IMR-90 (cell line): ENCODE measurements around the gene SLC6A20. TPM values are rescaled to one million over a fixed set of nuclear protein-coding genes. Genes with fewer than 3 reads are reported as not detected.

Experiments used
- ATAC-seq: fragments of 200-7000 bp; cut with Tn5 transposase; 2 replicates; pipeline ENCODE4 v1.9.1; 2020; ENCODE audit warnings: low read depth, mild to moderate bottlenecking, moderate library complexity
- BruUV-seq: library from RNA; stranded (reverse); fragments of 400-500 nt; replicated peaks from 2 replicates; lab custom pipeline; 2021; lab: Mats Ljungman, UMichigan
- CTCF ChIA-PET: fragments of 300-600 bp; formaldehyde crosslinking; extraction: SDS; loops from one replicate; lab custom pipeline; 2021; ENCODE audit warnings: antibody characterized with exemption; lab: Yijun Ruan, JAX
- POLR2A ChIA-PET: fragments of 300-600 bp; sonication (Branson Sonifier 250); formaldehyde crosslinking; loops from one replicate; lab custom pipeline; 2022; ENCODE audit warnings: antibody characterized with exemption; ENCODE audit not compliant: unreplicated experiment; lab: Charles Lee
- DNase-seq: peaks from one replicate; pipeline ENCODE4 v3.0.0; 2013
- H2AFZ ChIP-seq: replicated peaks from 2 replicates; pipeline ENCODE3; 2013; ENCODE audit warnings: low read length, mild to moderate bottlenecking; ENCODE audit not compliant: poor library complexity
- H2AK5ac ChIP-seq: 2 replicates; pipeline ENCODE4 v1.6.1; 2013; ENCODE audit warnings: low read depth, low read length, inconsistent platforms
- H2AK9ac ChIP-seq: replicated peaks from 2 replicates; pipeline ENCODE3; 2013; ENCODE audit warnings: mild to moderate bottlenecking, low read depth, low read length, moderate library complexity; ENCODE audit not compliant: poor library complexity
- H2BK120ac ChIP-seq: 2 replicates; pipeline ENCODE4 v1.6.1; 2013; ENCODE audit warnings: low read depth, low read length, inconsistent platforms
- H2BK15ac ChIP-seq: 3 replicates; pipeline ENCODE4 v1.6.1; 2013; ENCODE audit warnings: low read depth, low read length, inconsistent platforms
- H2BK20ac ChIP-seq: 2 replicates; pipeline ENCODE4 v1.6.1; 2013; ENCODE audit warnings: low read depth, mild to moderate bottlenecking, inconsistent platforms, low read length, moderate library complexity
- H2BK5ac ChIP-seq: 2 replicates; pipeline ENCODE4 v1.6.1; 2013; ENCODE audit warnings: mild to moderate bottlenecking, low read depth, low read length, inconsistent platforms; ENCODE audit not compliant: poor library complexity, severe bottlenecking
- H3K14ac ChIP-seq: replicated peaks from 2 replicates; pipeline ENCODE4 v1.6.1; 2013; ENCODE audit warnings: low read depth, low read length, inconsistent platforms
- H3K18ac ChIP-seq: 2 replicates; pipeline ENCODE4 v1.6.1; 2013; ENCODE audit warnings: low read depth, low read length, control low read depth
- H3K23ac ChIP-seq: 2 replicates; pipeline ENCODE4 v1.6.1; 2013; ENCODE audit warnings: low read depth, low read length, inconsistent platforms
- H3K27ac ChIP-seq: 2 replicates; pipeline ENCODE4 v1.5.1; 2013; ENCODE audit warnings: mild to moderate bottlenecking, control low read depth, low read length; ENCODE audit not compliant: insufficient read depth
- H3K27me3 ChIP-seq: 2 replicates; pipeline ENCODE4 v1.6.1; 2013; ENCODE audit warnings: low read length; ENCODE audit not compliant: control insufficient read depth, insufficient read depth
- H3K36me3 ChIP-seq: 2 replicates; pipeline ENCODE4 v1.6.1; 2013; ENCODE audit warnings: low read length, mixed read lengths; ENCODE audit not compliant: control insufficient read depth, insufficient read depth
- H3K4ac ChIP-seq: 2 replicates; pipeline ENCODE4 v1.6.1; 2013; ENCODE audit warnings: low read depth, low read length, inconsistent platforms
- H3K4me1 ChIP-seq: 2 replicates; pipeline ENCODE4 v1.6.1; 2013; ENCODE audit warnings: low read length, mixed read lengths; ENCODE audit not compliant: control insufficient read depth, insufficient read depth
- H3K4me2 ChIP-seq: 2 replicates; pipeline ENCODE4 v1.6.1; 2013; ENCODE audit warnings: low read depth, mild to moderate bottlenecking, control low read depth, low read length, moderate library complexity
- H3K4me3 ChIP-seq: 2 replicates; pipeline ENCODE4 v1.5.1; 2013; ENCODE audit warnings: low read depth, mild to moderate bottlenecking, control low read depth, low read length, moderate library complexity; ENCODE audit not compliant: insufficient read depth
- H3K56ac ChIP-seq: 2 replicates; pipeline ENCODE4 v1.6.1; 2013; ENCODE audit warnings: low read length, inconsistent platforms; ENCODE audit not compliant: insufficient read depth; ENCODE audit errors: extremely low read depth
- H3K79me1 ChIP-seq, 2 experiments: 2 replicates each; pipeline ENCODE4 v1.6.1; 2013; ENCODE audit warnings: low read length in 2 of 2, inconsistent platforms in 1 of 2, low read depth in 1 of 2
- H3K9ac ChIP-seq: 2 replicates; pipeline ENCODE4 v1.6.1; 2013; ENCODE audit warnings: low read depth, low read length, control low read depth
- H3K9me1 ChIP-seq: 2 replicates; pipeline ENCODE4 v1.6.1; 2013; ENCODE audit warnings: low read length, inconsistent platforms; ENCODE audit not compliant: insufficient read depth
- H3K9me3 ChIP-seq: 2 replicates; pipeline ENCODE4 v1.6.1; 2013; ENCODE audit warnings: low read length; ENCODE audit not compliant: control insufficient read depth, insufficient read depth
- H4K20me1 ChIP-seq: 2 replicates; pipeline ENCODE4 v1.6.1; 2013; ENCODE audit warnings: low read length, inconsistent platforms; ENCODE audit not compliant: insufficient read depth
- H4K5ac ChIP-seq: 2 replicates; pipeline ENCODE4 v1.6.1; 2013; ENCODE audit warnings: mild to moderate bottlenecking, low read depth, low read length, control low read depth
- H4K8ac ChIP-seq, 2 experiments: 2 replicates each; pipeline ENCODE4 v1.6.1; 2013; ENCODE audit warnings: low read depth in 2 of 2, low read length in 2 of 2, control low read depth in 1 of 2, inconsistent platforms in 1 of 2
- H4K91ac ChIP-seq: 2 replicates; pipeline ENCODE4 v1.6.1; 2013; ENCODE audit warnings: low read depth, low read length, inconsistent platforms; ENCODE audit not compliant: insufficient read depth
- MAFK ChIP-seq: IDR thresholded peaks from 2 replicates; pipeline ENCODE4 v1.6.1; 2012; ENCODE audit warnings: low read depth, low read length, improper control_type of control experiment
- NFE2L2 ChIP-seq: fragments of 150-350 bp; IDR thresholded peaks from 2 replicates; pipeline ENCODE4 v1.6.1; 2016; ENCODE audit warnings: low read depth, mild to moderate bottlenecking, low read length
- dilution Hi-C: fragments of 300-500 bp; cut with HindIII; formaldehyde crosslinking; loops from one replicate; pipeline ENCODE4 v1.14.3; 2018; ENCODE audit warnings: low sequenced_read_pairs; ENCODE audit not compliant: unreplicated experiment
- in situ Hi-C: fragments of 300-500 bp; cut with MboI; formaldehyde crosslinking; loops from 3 replicates; pipeline ENCODE4 v1.14.3; 2019; ENCODE audit warnings: low sequenced_read_pairs, inconsistent platforms, mixed read lengths
- intact Hi-C: fragments of 100-400 bp; cut with micrococcal nuclease; formaldehyde crosslinking; loops from 2 replicates; pipeline ENCODE4 v1.10.0; 2022
- polyA plus RNA-seq, 3 experiments: library from polyadenylated mRNA; depleted of rRNA; stranded (reverse); fragments of >200 nt; gene quantifications; 2 replicates each; pipeline ENCODE4 v1.2.3, GENCODE V29; 2012; ENCODE audit warnings: low replicate concordance in 1 of 3
- total RNA-seq: library from RNA; depleted of rRNA; stranded (reverse); fragments of >200 nt; gene quantifications from 2 replicates; pipeline ENCODE4 v1.2.3, GENCODE V29; 2012

Gene SLC6A20
- total and polyA plus RNA-seq, 2 of the 4 experiments (the other 2 are of a cell fraction): not detected

- ATAC-seq: no peak
- H3K9ac ChIP-seq: no peak overlapping the region
- no peak overlapping the region for H2BK5ac ChIP-seq
- H3K56ac ChIP-seq: no peak overlapping the region
- H3K27ac ChIP-seq: no peak overlapping the region
- H3K4me1 ChIP-seq: no peaks in the 10 kb centered on the region
- no peak overlapping the region for H2AFZ ChIP-seq
- H4K8ac ChIP-seq: no peak overlapping the region
- H3K4me3 ChIP-seq: no peak overlapping the region
- H3K27me3 ChIP-seq: no peaks in the 10 kb centered on the region
- DNase-seq: no peak
- CTCF ChIA-PET: no interaction called here
- no peak overlapping the region for H3K18ac ChIP-seq
- H2BK120ac ChIP-seq: no peak overlapping the region
- H2BK20ac ChIP-seq: no peak overlapping the region
- H3K36me3 ChIP-seq: peaks cover 46% of the 10 kb centered on the region
- POLR2A ChIA-PET: no interaction called here
- H3K79me1 ChIP-seq: peaks cover 3 to 14% of the 10 kb centered on the region in 2 experiments
- no peak overlapping the region for H2BK15ac ChIP-seq
- H2AK5ac ChIP-seq: no peak overlapping the region
- in situ Hi-C loops (no loop called here), dilution Hi-C loops (no loop called here), intact Hi-C loops (no loop called here)
- 0 out of 2 replicates have a peak, but pooled peaks cover 5% of the 10 kb centered on the region for H3K9me1 ChIP-seq
- no peak overlapping the region for H3K23ac ChIP-seq
- BruUV-seq: no TSS peak
- H2AK9ac ChIP-seq: no peak overlapping the region
- H3K4me2 ChIP-seq: no peak overlapping the region
- H3K14ac ChIP-seq: no peak overlapping the region
- H3K4ac ChIP-seq: no peak overlapping the region
- no peaks in the 10 kb centered on the region for H4K20me1 ChIP-seq
- TF ChIP-seq NFE2L2 (no peak), MAFK (peak; percentile 19; the same call in 1 of the 2 replicates)
- H4K5ac ChIP-seq: no peak overlapping the region
- no peaks in the 10 kb centered on the region for H3K9me3 ChIP-seq
- H4K91ac ChIP-seq: no peak overlapping the region
Observed at GRCh38 chr3:45741247-45741646, 55.1 kb downstream of the SLC6A20 start.
